Ovary (tissue), 9 donors: Measurements from ENCODE around the gene MYL11. TPM values are rescaled to one million over a fixed set of nuclear protein-coding genes. Genes with fewer than 3 reads are reported as not detected.

Experiments
- DNase-seq, 5 donors: peaks; one replicate each; pipeline ENCODE4 v3.0.0-alpha.2; 2019 to 2020
- H3K27ac ChIP-seq, 2 donors: fragments of 200-600 bp; one replicate each; pipeline versions ENCODE4 v1.5.1 to v1.8.0; 2019 to 2022
- H3K27me3 ChIP-seq: fragments of 200-600 bp; one replicate; pipeline ENCODE4 v1.8.0; 2022
- H3K36me3 ChIP-seq: fragments of 200-600 bp; sonication (generic); one replicate; pipeline ENCODE4 v1.5.1; 2019
- H3K4me1 ChIP-seq: one replicate; pipeline ENCODE4 v1.8.1; 2013; ENCODE audit warnings: mild to moderate bottlenecking, moderate library complexity; ENCODE audit not compliant: insufficient read depth
- H3K4me3 ChIP-seq: fragments of 200-600 bp; sonication (generic); one replicate; pipeline ENCODE4 v1.5.1; 2017
- H3K9me3 ChIP-seq, 2 donors: fragments of 200-600 bp in 1 of 2; sonication (generic) in 1 of 2; one replicate each; pipeline versions ENCODE4 v1.5.1 to v1.8.1; 2013 to 2019; ENCODE audit warnings: mild to moderate bottlenecking in 1 of 2, moderate library complexity in 1 of 2
- CTCF ChIP-seq, 3 donors: fragments of 450-650 bp in 2 of 3; fragments of 200-600 bp in 1 of 3; IDR thresholded peaks; one replicate each; pipeline versions ENCODE4 v1.5.1 to v1.8.0; 2016 to 2022; ENCODE audit warnings: antibody characterized with exemption in 3 of 3, mild to moderate bottlenecking in 1 of 3
- EP300 ChIP-seq: sonication (generic); formaldehyde crosslinking; IDR thresholded peaks from one replicate; pipeline ENCODE4 v1.6.1; 2017; ENCODE audit warnings: antibody characterized with exemption
- POLR2A ChIP-seq: fragments of 450-650 bp; IDR thresholded peaks from one replicate; pipeline ENCODE4 v1.6.1; 2017; ENCODE audit warnings: antibody characterized with exemption, mild to moderate bottlenecking, moderate library complexity
- WGBS, 3 donors: extraction: QIAGEN DNeasy Blood & Tissue Kit in 1 of 3; methylation state at CpG; one replicate each; pipeline versions ENCODE4 v1.1.5 to v1.1.7; 2013 to 2017; 5-methylcytosine and 5-hydroxymethylcytosine counted together
- intact Hi-C, 4 donors: fragments of 100-400 bp; cut with DNase I; formaldehyde crosslinking; loops; one replicate each; pipeline versions ENCODE4 v1.11.0 to v1.15.1; 2022 to 2023
- polyA plus RNA-seq, 2 donors: library from polyadenylated mRNA; stranded (reverse); fragments of 200-250 nt in 1 of 2; fragments of 350-450 nt in 1 of 2; fragmentation: Illumina TruSeq in 1 of 2; extraction: RNeasy Lipid Tissue Mini Kit (QIAGEN cat#74804) in 1 of 2; gene quantifications; one replicate each; pipeline ENCODE4 v1.2.3, GENCODE V29; 2013 to 2014
- total RNA-seq, 7 donors: library from RNA; depleted of rRNA in 2 of 7; stranded (reverse); fragments of >200 nt in 2 of 7; fragmentation: NEBNext Ultra II Directional in 3 of 7; extraction: Animal tissue kit (Norgen Biotek cat#: 25700) in 3 of 7; gene quantifications; one replicate each; pipeline versions ENCODE4 v1.1.0 to v1.2.4, GENCODE V29; 2016 to 2023
- donor health status: DM: no; HTN: no; CAD: no; lungs with moderate emphysema.
- donor health status: DM: no; HTN: no; CAD: no.
- donor health status: Bipolar disorder and iron deficiency.
- donor health status: DM: yes; HTN: yes; CAD: no.
- donor health status: DM: no; HTN: no; CAD: no.
- donor health status: DM: yes; HTN: yes; CAD: no.

Gene MYL11
- total and polyA plus RNA-seq, 9 donors = 0.38 to 1.4 (median 1.2) TPM; not detected in 5

- Histone ChIP-seq H3K27me3 (no peaks in the 10 kb centered on the region), H3K36me3 (no peaks in the 10 kb centered on the region), H3K4me3 (no peak overlapping the region), H3K27ac (no peak overlapping the region), H3K9me3 (no peaks in the 10 kb centered on the region), H3K4me1 (peaks cover 2% of the 10 kb centered on the region)
- TF ChIP-seq EP300 (no peak), CTCF (IDR thresholded peaks at IDR 0.05) (no peak), POLR2A (no peak)
- peak in 1 of 5 donors; percentile 46 for DNase-seq
- intact Hi-C loops = loop anchor here in 1 of 4 donors (10.0 kb wide), 1 partner anchor 303 kb away; the partner anchor contains the start of genes TBX6 and YPEL3
- 90 to 92% (median 90%) methylated on average over 34 to 42 of the region's 42 CpGs for WGBS, 3 donors
These were observed 23.4 kb downstream of the MYL11 start for GRCh38 chr16:30397776-30398660.

- intact Hi-C loops = loop anchor here in 1 of 4 donors (10.0 kb wide), 1 partner anchor 304 kb away; the partner anchor contains the start of genes TBX6 and YPEL3
- 61 to 71% (median 64%) methylated on average over 23 of the region's 23 CpGs for WGBS, 3 donors
These were observed 24.2 kb downstream of the MYL11 start for GRCh38 chr16:30398661-30399434.

GRCh38 chr16:30399435-30400186 is 25.0 kb downstream of the MYL11 start:
- no peaks in the 10 kb centered on the region for H3K36me3 ChIP-seq
- peaks cover under 1% of the 10 kb centered on the region for H3K4me1 ChIP-seq
- DNase-seq = no peak
- 3 to 6% (median 4%) methylated on average over 11 to 12 of the region's 12 CpGs for WGBS, 3 donors
- H3K27ac ChIP-seq = peak overlapping the region; percentile 62 to 85
- peak overlapping the region; percentile 46 for H3K4me3 ChIP-seq
- H3K27me3 ChIP-seq = no peaks in the 10 kb centered on the region
- no peaks in the 10 kb centered on the region for H3K9me3 ChIP-seq
- no peak for TF ChIP-seq EP300
- TF ChIP-seq POLR2A = no peak
- no peak for TF ChIP-seq CTCF (IDR thresholded peaks at IDR 0.05)
- intact Hi-C loops = loop anchor here in 1 of 4 donors (10.0 kb wide), 2 partner anchors 305 to 335 kb away; partner anchors contain the start of genes ALDOA, TBX6 and YPEL3

More at GRCh38 chr16:30398661-30399434, 24.2 kb downstream of the MYL11 start:
- peaks cover 2% of the 10 kb centered on the region for H3K4me1 ChIP-seq
- H3K9me3 ChIP-seq = no peaks in the 10 kb centered on the region
- DNase-seq = no peak
- no peaks in the 10 kb centered on the region for H3K36me3 ChIP-seq
- H3K27me3 ChIP-seq = no peaks in the 10 kb centered on the region
- TF ChIP-seq POLR2A (no peak), EP300 (no peak), CTCF (IDR thresholded peaks at IDR 0.05) (no peak)
- H3K4me3 ChIP-seq = no peak overlapping the region
- peak overlapping the region in 1 of 2 donors; percentile 85 for H3K27ac ChIP-seq
